HS-27A (cell line): Measurements from ENCODE around the gene PLCH2.

Experiments used
- DNase-seq: peaks from one replicate; pipeline ENCODE4 v3.0.0-alpha.2; 2012; ENCODE audit warnings: low read depth, missing footprints

PLCH2 gene

DNA sequence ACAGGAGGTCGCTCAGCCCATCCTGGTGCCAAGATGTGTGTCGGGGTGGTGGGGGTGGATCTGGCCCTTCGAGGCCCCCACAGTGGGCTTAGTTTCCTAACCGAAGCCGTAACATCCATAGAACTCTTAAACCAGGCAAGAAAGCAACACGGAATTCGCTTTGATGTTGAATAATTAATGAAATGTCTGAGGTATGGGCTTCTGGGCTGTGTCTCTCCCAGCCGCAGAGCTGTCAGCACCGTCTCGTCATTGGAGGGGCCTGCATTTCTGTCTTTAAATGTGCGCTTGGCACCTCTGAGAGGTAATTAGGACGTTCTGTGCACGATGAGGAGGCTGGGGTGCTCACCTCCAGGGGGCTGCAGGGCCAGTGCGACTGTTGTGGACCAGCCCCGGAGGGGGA is 13.3 kb upstream of the PLCH2 start:
- DNase-seq, result no peak

DNA sequence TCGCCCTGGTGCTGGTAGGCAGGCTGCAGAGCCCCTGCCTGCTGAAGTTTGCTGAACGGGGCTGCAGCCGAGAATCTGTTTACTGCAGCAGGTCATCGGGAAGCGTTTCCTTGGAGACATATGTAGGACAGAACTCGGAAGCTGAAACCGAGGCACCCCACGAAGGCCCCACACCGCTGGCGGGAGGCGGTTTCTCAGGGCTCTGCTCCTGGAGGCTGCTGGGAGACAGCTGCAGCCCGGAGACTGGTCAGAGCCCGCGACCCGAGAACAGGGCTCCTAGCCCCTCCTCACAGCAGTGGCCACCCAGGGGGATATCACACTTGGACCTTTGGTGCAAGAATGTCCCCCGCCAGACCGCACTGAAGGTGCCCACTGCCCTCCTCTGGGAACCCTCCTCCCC is 12.7 kb upstream of the PLCH2 start:
- DNase-seq, result no peak

DNA sequence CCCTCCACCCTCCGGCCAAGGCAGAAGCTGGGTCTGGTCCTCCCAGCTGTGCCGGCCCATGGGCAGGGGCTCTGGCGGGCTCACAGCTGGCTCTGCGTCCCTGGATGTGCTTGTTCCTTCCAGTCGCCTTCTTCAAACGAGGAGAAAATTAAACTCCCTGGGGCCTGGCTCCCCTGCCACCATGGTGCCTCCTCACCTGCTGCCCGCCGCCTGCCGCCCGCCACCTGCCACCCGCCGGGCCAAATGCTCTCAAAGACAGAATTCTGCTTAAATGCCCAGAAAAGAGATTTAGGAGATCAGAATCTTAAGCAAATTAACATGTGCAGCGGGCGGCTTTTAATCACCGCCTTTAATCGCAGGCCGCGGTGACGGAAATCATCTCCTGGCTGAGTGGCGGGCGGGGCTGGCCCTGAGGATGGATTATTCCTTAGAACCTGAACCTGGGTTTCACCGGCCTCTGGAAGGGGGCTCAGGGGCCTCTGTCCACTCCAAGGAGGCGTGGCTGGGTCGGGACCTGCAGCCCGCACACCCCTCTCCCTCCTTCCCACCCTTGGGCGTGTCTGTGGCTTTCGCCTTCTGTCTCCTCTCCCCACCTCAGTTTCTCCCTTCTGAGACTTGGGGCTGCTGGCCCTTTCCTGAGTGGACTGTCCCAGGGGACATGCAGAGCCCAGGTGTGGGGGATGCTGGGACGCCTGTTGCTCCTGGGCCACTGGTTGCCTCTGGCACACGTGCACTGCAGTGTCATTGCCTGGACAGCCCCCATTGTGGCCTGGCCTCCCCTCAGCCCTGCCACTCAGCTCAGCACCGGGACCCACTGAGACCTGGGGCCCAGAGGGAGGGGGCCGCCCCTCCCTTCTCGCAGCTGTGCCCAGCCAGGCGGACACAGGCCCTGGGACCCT is 10.5 kb upstream of the PLCH2 start:
- DNase-seq, result no peak

DNA sequence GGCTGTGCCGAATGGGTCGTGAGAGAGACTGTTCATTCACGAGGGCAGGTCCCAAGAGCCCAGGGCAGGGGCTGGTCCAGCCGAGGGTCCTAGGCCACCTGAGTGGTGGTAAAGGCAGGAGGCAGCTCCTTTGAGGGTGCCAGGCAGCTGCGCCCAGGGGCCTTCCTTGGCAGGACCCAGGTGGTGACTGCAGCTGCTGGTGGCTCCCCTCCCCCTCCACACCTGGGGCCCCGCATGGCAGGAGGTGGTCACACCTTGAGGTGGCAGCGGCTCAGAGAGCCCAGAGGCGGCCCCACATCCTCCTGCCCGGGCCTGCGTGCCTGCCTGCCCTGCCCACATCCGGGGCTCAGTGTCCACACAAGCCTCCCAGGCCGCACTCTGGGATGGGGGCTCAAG is 9.8 kb upstream of the PLCH2 start:
- no peak for DNase-seq

DNA sequence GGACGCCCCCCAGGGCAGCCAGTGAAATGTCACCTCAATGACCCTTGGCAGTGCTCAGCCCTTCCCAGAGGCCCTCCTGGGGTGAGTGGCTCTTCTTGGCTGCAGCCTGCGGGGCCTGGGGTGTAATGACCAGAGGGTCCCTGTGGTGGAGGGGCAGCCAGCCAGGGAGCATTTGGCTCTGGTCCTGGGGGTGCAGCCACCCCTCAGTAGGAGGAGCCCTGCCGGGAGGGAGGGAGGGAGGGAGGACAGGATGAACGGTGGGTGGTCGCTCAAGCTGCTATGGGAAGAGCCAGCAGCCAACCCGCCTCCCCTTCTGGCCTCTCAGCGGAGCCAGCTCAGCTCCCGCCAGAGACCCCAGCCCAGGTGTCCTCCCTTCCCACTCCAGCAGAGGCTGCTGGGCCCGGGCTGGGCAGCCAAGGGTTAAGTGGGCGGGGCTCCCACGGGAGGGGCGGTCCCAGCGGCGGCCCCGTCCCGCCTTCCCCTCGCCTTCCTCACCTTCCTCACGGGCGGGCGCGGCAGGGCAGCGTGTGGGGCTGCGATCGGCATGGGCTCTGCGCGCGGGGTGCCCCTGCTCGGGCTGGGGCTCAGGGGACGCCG is 9.0 kb upstream of the PLCH2 start:
- DNase-seq, result no peak

DNA sequence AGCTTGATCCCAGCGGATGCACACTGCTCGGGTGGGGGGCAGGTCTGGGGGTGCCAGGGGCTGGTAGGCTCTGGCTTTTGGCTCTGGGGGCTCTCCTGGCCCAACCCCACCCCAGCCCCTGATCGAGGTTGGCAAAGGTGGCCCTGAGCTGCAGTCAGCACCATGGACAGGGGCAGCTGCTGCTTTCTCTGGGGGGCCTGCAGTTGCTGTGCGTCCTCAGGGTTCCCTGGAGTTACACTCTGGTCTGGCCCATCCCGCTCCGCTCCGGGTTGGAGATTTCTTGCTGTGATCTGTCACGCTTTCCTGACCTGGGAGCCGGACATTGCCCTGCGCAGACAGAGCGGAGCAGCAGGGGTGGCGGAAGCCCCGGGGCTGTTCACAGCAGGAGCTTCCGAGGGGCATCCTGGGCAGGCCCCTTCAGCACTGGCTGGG is 8.0 kb upstream of the PLCH2 start:
- DNase-seq, result no peak

DNA sequence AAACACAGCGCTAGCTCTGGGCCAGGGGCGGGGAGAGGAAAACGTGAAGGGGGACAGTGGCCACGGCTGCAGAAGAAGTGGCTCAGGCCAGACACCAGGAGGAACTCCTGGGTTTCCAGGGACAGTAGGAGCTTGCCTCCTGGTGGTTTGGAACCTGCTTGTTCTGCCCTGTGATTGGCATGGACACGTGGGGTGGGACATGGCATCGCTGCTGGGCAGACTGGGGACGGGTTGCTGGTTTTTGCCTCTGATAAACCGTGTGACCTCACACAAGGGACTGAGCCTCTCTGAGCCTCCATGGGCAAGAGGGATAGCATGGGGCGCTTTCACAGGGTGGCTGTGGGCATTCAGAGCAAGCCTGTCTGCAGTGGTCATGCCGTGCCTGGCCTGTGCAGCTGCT is 7.5 kb upstream of the PLCH2 start:
- DNase-seq, result no peak

DNA sequence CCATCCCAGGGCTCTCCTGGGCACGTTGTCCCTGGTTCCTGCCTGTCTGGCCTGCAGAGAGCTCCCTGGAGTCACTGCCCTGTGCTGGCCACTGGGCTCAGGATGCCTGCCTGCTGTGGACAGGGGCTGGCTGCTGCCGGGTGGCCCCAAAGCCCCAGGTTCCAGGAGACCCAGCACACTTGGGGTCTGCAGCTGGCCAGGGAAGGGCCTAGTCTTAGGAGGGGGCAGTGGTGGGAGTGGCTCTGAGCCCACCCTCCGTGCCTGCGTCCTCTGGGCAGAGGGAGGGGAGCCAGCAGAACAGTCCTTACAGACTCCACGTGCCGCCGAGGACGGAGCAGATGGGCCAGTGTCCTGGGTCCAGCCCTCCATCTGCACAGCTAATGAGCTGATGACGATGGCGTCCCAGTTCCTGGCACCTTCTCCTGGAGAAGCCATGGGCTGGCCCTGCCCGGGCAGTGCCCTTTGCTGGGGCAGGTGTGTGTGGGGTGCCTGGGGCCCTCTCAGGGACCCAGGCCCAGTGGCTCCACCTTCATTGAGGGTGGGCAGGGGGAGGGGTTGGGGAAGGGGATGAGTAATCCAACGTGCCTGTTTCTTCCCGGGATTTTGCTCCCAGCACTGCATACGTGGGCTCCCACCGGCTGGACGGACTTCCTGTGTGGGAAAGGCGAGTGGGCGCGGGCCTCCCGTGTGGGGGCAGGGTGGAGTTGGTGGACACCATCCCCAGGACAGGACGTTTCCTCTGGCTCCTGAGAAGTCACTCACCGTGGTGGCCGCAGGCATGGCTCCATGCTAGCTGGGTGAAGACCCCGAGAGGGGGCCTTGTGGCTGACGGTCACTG is 6.8 kb upstream of the PLCH2 start:
- no peak for DNase-seq

DNA sequence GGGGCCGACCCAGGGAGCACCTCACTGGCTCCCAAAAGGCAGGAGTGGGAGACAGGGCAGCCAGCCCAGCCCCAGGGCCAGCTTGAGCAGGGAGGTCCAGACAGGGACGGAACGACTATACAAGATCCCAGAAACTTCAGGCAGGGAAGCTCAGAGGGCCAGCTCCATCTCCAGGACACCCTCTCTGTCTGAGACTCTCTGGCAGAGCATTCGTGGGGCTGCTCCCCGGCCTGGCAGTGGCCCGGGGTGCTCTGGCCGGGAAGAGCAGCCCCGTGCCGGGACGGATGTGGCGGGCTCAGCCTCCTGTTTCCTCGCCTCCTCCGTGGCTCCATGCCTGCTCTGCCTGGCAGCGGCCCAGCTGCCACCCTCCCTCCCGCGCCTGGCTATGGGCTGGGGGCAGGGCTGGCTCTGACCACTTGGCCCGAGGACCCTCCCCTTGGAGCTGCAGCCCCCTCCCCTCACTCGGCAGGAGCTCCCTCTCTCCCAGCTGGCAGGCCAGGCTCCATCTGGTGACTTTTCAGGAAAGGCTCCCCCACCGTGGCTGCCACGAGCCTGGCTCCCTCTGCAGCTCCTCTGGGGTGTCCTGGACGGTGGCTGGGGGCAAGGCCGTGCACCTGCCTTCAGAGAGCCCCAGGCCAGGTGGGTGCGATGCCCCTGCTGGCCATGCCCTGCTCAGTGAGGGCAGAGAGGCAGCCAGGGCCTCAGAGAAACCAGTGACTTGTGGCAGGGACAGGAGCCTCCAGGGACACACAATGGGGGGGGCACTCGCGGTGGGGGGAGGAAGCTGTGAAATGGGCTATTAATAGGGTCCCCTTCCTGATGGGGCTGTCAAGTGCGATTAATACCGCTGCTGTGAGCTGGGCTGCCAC is 5.6 kb upstream of the PLCH2 start:
- DNase-seq, result no peak

DNA sequence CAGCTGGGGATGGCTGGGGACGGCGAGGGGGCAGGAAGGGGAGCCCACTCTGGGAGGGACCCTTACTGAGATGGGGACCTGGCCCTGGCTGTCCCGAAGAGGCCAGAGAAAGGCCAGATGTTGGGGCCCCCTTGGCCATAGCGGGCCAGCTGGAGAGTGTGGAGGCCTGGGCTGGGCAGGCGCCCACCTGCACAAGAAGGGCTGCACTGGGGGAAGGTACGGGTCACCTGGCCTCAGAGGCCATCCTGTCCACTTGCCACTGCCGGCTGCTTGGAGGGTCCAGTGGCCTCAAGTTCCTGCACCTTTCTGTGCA is 5.0 kb upstream of the PLCH2 start:
- no peak for DNase-seq

DNA sequence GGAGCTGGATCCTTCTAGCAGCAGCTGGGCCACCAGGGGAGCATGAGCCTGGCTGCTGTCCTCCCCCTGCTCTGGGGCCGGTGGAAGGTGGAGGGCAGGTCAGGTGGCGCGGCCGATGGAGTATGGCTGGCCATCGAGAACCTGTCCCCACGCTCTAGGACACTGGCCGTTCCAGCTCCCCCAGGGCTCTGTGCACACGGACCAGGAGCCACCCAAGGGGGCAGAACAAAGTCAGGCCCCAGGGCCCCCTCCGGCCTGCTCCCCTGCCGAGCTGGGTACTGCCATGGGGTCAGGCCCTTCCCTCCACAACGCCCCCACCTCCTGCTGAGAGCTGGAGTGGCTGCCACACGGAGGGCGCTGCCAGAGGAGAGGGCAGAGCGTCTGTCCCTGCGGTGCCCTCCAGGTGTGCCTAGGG is 4.5 kb upstream of the PLCH2 start:
- no peak for DNase-seq

DNA sequence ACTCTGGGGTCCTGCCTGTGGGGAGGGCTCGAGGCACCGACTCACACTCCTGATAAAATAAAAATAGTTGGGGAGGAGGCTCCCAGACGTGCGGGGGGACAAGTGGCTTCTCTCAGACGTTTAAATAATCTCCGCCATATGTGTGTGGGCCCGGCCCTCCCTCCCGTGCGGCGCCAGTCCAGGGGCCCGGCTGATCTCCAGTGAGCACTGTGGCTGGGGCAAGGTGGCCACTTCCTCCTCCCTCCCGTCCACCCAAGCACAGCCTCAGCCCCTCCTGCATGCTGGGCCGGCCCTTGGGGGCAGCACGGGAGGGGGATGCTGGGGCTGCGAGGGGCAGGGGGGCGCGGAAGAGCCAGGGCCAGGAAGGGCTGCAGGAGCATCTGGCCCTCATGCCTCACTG is 4.0 kb upstream of the PLCH2 start:
- DNase-seq, result no peak

DNA sequence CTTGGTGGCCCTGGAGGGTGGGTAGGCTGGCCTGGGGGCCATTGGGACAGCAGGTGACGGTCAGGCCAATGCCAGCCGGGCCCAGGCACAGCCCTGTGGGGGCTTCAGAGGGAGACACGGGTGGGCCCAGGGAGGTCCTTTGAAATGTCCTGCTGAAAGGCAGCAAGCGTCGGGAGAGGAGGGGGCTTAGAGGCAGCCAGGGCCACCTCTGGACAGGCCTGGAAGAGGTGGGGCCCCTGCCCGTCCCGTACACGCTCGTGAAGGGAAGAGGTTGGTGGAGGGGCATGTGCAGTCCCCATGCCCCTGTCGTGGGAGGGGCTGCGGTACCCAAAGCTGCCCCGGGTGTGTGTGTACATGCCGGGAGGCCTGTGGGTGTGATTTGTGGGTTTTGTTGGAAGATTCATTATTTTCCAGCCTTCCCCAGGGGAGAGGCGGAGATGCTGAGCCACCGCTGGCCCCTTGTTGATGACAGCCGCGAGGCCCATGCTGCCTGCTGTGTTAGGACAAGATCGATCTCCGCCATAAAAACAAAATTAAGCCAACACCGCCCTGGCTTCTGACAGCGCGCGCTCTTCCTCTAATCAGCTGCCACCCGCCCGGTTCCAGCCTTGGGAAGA is 3.4 kb upstream of the PLCH2 start:
- no peak for DNase-seq

DNA sequence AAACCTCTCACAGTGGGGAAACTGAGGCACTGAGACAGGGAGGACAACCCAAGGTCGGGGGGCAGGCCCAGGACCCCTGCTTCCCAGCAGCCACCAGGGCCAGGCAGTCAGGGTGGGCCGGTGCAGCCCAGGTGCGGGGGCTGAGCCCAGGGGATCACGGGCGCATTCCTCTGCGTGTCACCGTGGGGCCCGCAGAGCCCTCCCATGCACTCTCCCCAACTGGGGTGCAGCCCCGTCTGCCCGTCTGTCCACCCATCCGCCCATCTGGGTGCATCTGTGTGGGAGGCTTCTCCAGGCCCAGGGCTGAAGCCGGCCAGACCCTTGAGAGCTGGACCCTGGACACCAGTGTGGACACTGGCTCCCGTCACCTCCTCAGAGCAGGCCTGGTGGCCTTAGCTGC is 2.9 kb upstream of the PLCH2 start:
- no peak for DNase-seq

DNA sequence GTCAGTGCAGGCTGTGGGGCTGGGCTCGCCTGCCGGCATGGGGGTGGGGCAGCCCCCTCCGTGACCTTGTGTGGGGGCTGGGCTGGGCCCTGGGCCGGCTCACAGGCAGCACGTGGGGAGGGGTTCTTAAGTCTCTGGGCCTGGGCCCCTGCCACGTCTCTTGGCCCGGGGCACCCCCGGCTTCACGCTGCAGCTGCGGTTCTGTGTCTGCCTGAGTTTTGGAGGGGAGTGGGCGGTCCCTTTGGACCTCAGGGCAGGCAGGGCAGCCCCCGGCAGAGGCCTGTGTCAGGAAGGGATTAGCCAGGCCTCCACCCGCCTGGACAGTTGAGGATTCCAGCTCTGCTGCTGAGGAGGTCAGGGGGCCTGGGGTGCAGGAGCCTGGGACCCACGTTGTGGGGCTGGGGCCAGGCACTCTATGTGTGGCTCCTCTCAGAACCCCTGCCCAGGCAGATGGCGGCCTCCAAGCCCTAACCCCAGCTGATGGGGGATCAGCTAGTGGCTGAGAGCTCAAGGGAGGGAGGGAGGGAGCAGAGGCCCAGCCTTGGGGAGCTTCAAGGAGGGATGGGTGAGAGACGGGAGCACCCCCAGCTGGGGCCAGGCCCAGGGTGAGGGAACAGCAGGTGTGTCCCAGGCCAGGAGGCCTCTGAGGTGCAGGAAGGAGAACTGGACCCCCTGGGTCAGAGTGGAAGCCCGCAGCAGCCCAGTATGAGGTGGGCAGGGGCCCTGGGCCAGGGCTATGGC is 1.8 kb upstream of the PLCH2 start:
- DNase-seq, result no peak

DNA sequence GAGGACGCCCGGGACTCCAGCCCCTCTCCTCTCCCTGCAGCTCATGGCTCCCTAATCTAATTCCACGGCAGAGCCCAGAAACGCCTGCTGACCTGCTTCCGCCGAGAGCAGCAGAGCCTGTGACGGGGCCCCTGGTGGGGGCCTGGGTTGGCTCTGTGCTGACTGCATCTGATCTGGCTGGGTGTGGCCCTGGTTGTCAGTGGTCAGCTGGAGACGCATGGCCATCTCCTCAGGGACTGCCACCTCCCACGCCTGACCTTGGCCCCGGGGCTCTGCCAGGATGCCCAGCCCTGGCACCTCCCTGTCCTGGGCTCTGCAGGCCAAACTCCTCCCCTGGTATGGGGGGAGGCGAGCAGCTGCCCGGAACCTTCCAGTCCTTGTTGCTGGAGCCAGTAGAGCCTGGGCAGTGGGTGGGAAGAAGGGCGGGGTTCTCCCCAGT is 1.1 kb upstream of the PLCH2 start:
- no peak for DNase-seq

DNA sequence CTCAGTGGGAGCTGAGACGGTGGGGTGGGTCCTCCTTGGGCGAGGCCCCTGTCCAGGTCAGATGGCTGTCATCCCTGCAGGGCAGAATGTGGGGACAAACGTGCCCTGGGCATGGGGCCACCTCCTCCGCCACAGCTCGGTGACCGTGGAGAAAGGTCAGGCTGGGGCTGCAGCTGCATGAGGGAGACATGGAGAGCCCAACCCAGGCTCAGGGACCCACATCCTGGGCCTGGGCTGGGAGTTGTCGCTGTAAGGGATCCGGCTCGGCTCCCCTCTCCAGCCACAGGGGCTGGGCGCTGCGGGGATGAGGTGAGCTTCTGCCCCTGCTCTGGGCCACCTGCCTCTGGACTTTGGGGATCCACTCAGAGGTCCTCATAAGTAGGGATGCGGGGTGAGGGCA is 518 bp upstream of the PLCH2 start:
- DNase-seq, result no peak

DNA sequence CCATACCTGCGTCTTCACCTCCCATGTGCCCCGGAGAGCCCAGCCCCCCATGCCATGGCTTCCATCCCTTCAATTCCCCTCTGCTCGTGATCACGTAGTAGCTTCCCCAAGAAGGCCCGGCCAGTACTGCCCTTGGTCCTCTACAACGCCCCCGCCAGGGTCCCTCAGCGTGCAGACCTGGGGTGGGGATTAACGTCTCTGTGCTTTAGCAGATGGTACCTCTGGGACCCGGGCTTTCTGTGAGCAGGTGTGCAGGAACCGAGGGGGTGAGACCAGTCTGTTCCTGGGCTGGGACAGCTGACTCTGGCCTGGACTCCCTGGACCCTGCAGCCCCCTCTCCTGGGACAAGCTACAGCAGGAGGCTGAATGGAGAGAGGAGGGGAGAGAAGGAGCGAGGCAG is 1.2 kb downstream of the PLCH2 start:
- no peak for DNase-seq

DNA sequence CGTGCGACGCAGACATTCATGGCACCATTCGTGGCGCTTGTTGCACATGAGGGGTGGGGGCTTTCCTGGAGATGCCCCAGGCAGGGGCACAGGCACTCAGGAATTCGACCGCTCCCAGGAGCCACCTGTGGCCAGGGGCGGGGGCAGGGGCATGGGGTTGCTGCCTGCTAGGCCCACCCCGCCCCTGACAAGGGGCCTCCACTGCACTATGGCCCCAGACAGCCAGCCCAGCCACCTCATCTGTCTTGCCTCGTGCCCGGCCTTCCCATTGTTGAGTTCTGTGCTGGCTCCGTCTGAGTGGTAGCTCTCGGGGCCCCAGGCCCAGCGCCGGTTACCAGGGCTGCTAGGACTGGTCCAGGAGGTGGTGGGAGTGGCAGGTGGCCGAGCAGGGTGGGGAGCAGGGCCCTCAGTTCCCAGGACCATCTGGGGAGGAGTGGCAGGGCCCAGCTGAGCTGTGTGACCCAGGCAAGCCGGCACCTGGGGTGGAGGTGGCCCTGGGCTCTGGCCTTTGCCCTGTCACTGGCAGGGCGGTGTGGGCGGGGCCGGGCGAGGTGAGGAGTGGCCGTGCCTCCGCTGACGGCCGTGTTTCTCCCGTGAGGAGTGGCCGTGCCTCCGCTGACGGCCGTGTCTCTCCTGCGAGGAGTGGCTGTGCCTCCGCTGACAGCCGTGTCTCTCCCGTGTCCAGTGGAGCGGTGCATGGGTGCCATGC is 1.9 kb downstream of the PLCH2 start:
- no peak for DNase-seq

DNA sequence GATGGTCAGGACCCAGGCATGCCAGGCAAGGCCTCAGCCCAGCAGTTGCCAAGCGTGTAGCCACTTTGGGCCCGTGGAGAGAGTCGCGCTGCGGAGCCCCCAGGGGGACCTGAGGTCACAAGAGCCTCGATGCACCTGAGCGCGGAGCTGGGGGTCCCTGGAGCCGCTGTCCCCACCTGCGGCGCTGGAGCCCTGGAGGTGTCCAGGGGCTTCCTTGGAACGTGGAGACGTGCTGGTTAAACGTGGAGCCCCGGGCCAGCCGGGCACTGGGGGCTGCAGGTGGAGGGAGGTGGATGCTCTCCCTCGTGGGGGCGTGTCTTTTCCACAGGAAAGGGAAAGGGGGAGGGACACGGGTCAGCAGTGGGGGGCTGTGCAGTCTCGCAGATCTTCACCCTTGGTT is 3.1 kb downstream of the PLCH2 start:
- no peak for DNase-seq
